ENCODE results near the gene ARF6.
"Not testable (repeated sequence)": the region's sequence is repeated elsewhere in the genome, so short reads cannot be mapped to it uniquely, and the experiment has no call there.

ARF6 gene

DNA sequence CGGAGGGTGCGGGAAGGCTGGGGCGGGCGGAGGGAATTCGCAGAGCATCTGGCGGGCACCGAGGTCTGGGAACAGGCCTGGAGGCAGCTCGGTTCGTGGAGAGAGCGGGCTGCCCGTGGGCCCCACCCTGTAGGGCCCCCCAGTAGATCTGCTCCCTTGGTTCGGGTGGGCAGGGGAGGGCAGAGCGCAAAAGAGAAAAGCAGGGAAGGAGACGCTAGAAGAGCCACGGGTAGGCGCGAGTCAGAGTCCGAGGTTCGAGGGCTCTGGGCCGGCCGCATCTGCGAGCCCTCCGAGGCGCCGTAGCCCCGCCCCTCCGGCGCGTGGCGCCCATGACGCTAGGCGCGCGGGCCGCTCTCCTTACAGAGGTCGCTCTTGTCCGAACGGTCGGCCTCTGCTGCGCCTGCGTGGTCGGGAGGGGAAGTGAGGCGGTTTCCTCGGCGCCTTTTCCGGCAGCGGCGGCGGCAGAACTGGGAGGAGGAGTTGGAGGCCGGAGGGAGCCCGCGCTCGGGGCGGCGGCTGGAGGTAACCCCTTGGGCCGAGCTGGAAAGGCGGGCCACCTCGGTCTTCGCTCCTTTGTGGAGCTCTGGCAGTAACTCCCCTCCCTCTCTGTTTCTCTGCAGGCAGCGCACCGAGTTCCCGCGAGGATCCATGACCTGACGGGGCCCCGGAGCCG is at the start of gene ARF6:
ARF6 (plus strand) TSS at position 447 of the 673 bp plus-strand sequence. CDS start 655 bp downstream, outside the sequence.
- DNase-seq, result peak; percentile 81

DNA sequence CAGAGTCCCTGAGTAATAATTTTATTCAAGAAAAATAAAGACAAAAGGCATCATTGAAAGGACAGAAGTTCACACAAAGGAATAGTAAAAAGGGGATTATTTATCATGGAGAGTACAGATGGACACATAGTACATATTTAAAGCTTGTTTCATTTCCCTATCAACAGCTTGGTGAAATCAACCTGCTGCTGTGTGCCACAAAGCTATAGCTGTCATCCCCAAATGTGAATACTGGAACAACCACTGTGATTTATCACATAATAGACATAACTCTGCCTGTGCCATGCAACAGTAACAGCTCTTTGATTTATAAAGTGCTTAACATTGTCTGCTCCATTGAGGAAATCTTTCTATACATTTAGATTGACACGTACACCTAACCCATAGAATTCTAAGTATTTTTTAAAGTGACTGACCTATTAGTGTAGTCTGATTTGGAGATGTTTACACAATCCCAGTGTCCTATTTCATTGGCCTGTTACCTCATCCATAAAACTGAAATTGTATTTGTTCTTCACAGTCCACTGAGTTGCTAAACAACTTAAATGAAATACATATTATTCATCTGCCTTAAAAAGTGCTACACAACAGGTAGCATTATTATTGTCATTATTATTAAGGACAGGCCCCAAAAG is 43.6 kb upstream of the ARF6 start:
- DNase-seq, result no peak

DNA sequence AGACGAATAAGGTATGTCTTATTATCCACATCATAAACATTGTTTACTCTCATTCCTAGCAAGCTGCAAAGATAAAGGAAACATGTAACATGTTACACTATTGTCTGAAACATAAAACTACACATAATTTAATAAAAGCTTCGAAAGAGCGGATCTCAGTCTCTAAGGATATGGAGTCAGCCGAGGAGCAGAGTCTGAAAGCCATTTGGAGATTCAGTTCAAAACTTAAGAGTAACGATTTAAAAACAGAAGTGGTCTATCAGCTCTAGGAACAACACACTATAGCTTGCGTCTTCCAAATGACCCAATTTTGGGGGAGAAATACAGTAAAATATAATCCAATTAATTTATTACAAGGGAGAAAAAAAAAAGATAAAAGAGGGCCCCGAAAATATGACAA is 41.1 kb upstream of the ARF6 start:
- DNase-seq, result no peak

DNA sequence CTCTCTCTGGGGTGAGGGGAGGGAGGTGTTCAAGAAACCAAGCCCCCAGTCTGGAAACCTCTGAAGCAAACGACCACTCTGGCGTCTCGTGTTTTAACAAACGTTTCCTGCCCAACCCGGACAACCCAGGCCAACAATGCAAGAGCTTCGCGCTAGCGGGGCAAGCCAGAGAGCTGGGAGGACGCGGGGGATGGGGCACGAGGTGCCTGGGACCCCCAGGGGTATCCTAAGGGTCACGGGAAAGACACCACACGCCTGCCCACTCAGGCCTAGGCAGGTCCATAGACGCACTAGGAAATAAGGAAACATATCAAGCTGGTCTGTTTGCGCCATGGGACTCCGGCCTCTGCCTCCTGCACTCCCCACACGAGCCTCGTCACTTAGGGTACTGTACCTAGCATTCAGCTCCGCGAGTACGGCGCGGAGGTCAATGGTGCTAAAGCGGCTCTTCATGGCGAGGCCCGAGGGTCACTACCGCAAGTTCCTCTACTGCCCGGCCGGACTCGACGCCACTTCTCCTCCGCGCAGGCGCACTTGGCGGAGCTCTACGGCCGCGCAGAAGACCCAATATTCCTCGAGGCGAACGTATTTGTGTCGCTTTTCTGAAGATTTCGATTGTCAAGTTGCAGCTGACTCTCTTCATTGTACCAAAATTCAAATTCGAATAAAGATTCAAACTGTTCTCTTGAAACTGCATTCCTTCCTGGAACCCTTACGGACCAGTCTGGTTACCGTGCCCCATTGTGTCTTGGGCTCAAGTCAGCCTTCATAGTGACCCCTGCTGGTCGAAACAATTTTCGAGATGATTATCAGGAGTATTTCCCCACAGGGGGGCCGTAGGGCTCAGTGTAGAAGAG is 40.4 kb upstream of the ARF6 start, which contains the start of gene NEMF:
NEMF (minus strand) TSS at position 488 of the 857 bp plus-strand sequence; CDS start at position 453, 35 bp downstream.
- DNase-seq, result no peak

DNA sequence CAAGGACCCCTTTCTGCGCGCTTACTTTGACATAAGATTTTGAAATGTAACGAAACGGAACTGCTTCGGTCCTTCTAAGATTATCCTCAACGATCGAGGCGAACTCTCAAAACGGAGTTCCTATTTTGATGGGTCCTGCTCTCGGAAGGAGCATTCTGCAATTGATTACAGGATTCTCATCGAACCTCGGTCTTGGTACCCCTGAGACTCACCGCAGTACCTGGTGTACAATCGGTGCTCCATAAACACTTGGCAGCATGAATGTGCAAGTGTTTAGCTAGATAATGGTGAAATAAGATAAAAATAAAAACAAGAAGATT is 39.8 kb upstream of the ARF6 start:
- peak; percentile 24 for DNase-seq

DNA sequence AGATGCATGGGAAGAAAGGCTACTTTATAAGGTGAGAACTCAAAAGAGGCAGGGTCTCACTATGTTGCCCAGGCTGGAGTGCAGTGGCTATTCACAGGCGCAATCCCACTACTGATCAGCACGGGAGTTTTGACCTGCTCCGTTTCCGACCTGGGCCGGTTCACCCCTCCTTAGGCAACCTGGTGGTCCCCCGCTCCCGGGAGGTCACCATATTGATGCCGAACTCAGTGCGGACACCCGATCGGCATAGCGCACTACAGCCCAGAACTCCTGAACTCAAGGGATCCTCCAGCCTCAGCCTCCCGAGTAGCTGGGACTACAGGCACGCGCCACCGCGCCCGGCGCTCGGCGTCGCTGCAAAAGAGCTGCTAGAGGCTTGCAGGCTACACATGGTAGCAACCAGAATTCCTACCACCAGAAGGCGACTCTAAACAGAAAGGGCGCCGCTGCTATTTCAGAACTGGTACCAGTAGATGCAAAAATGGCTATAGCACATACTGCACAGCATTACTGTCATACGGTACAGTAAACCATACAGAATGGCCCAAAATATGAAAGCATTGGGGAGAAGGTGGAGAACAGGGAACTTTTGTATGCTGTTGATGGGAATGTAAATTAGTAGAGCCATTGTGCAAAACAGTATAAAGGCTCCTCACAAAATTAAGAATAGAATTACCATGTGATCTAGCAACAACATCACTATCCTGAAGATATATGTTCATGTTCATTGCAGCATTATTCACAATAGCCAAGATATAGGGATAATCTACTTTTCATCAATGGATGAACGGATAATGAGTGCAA is 39.1 kb upstream of the ARF6 start:
- peak; percentile 13 for DNase-seq

DNA sequence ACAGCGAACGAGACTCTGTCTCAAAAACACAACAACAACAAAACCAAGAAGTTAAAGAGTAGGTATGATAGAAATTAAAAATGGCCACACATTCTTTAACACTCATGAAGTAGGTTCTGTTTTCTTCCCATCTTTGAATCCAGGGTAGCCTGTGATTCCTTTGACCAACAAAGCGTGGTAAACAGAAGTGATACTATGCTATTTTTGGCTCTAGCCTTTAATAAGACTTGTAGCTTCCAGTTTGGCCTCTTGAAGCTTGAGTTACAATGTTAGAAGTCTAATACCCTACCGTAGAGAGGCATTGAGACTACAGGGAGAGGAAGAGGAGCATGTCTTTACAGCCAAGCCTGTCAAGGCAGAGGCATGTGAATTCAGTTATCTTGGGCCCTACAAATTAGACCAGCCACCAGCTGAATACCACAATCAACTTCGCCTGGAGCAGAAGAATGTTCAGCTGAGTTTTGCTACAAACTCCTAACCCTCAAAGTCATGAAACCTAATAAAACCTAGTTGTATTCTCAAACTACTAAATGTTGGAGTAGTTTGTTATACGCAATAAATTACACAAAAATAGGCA is 35.4 kb upstream of the ARF6 start:
- DNase-seq, result peak; percentile 42

DNA sequence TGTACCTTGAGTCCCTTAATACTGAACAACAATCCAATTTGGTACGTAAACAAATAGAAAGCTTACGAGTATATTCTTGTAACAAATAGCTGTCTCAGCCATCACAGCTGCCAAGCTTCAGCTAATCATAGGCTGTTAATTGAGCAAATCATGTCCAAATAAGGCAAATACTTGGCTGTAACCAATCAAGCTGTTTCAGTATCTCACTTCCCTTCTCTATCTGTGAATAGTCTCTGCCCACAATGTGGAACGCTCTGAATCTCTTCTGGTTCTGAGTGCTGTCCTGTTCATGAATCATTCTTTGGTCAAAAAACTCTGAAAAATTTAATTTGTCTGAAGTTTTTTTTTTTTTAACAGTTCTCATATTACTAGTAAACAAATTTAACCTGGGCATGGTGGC is 34.5 kb upstream of the ARF6 start:
- no peak for DNase-seq

DNA sequence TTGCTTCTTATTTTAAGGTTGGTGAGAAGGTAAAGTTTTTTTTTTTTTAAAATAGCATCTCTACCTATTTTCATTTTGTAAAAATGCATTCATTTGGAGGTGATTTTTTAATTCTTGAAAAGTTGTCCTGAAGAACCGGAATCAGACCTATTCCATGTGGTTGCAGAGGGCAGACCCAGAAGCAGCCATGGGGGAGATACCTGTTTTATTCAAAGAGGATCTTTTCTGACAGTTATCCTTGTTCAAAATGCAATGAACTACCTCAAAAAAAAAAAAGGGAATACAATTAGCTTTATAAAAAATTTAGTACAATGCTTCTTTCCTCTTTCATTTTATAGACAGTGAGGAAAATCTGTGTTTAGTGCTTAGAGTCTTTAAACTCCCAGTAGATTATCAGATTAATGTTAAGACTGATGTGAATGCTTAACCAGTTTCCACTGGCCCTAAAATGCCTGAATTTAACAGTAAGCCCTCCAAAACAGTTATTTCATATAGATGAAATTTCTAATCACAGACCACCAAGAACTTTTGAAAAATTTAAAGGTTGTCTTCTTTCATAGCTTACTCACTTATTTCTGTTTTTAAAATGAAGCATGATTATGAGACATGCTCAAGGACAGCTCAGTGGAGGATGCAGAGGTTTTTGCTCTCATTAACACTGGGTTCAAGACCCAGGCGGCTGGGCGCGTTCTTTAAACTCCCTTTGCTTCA is 31.7 kb upstream of the ARF6 start:
- no peak for DNase-seq

DNA sequence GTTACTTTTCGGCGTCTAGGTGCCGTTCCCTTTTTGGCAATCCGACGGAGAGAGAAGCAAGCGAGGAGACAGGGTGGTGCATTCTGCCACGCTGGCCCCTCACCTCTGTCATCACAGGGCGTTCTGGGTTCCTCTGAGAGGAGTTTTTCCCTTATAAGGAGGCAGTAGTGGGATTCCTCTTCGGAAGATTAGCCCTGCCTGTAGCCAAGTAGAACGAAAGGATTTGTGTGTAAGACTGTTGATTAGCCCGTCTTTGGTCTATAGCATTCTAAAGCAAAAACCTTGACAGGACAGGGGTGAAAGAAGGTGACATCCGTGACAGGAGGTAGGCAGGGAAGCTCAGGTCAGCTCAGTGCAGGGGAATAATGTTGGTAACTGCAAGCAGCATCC is 31.2 kb upstream of the ARF6 start:
- DNase-seq, result peak; percentile 40

DNA sequence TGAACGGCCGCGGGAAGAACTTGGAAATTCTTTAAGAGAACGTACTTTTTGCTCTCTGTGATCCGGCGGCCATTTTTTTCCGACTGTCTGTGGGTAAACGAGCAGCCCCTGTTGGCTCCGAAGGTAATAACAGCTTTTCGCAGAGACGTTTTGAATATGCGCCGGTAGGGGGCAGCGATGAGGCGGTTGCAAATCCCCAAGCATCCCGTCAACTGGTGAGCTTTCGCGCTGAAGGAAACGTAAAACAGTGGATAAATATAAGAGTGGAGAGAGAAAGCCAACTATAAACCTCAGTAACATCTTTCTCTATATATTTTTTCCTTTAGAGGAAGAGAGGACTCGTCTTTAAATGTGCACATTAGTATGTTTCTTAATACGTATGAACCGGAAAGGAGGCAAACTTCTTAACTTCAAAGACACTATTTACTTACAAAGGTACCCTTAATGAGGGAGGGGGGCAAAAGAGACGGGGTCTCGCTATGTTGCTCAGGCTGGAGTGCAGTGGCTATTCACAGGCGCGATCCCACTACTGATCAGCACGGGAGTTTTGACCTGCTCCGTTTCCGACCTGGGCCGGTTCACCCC is 30.7 kb upstream of the ARF6 start:
- DNase-seq, result peak; percentile 26

DNA sequence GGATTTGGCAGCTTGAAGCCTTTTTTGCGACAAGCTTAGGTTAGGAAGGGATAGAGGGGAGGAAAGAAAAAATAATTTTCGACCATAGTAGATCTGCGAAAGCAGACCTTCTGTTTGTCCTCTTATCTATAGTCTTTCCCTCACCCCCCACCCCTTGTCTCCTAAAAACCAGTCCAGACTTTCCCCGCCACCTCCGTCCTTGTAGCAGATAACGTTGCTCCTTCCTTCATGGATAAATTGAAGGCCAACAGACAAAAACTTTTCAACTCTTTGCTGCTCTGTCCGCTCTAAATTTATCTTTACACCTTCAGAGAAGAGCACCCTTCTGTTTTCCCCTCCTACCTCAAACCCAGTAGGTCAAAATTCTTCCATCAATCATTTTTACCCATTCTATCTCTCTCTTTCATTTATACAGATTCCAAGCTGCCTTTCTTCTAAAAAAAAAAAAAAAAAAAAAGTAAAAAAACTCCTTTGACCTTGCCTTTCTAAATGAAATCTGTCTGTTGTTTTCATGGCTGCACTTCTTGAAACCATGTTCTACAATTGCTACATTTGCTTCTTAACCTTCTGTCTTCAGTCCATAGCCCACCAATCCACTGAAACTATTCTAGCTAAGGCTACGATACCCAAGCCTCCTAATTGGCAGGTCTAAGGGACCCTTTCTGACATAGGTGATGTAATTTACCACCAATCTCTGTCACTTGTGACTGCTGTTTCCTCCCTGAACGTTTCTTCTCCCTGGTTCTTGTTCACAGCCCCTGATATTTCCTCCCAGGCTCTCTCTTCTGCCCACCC is 29.2 kb upstream of the ARF6 start:
- DNase-seq, result no peak

DNA sequence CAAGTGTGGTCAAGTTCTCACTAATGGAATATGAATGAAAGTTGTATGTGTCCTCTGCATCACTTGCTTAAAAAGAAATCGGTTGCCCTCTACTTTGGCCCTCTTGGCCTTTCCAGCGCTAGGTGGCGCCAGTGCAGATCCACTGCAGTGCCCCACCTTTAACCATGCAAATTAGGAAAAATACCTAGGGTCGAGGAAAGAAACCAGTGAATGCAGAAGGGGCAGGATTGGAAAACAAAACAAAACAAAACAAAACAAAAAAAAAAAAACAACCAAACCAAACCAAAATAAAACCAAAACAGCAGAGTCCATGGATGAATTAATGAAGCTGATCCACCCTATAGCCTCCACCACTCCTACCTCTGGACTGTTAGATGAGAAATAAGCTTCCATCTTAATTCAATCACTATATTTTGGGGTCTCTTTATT is 27.4 kb upstream of the ARF6 start:
- DNase-seq, result no peak

DNA sequence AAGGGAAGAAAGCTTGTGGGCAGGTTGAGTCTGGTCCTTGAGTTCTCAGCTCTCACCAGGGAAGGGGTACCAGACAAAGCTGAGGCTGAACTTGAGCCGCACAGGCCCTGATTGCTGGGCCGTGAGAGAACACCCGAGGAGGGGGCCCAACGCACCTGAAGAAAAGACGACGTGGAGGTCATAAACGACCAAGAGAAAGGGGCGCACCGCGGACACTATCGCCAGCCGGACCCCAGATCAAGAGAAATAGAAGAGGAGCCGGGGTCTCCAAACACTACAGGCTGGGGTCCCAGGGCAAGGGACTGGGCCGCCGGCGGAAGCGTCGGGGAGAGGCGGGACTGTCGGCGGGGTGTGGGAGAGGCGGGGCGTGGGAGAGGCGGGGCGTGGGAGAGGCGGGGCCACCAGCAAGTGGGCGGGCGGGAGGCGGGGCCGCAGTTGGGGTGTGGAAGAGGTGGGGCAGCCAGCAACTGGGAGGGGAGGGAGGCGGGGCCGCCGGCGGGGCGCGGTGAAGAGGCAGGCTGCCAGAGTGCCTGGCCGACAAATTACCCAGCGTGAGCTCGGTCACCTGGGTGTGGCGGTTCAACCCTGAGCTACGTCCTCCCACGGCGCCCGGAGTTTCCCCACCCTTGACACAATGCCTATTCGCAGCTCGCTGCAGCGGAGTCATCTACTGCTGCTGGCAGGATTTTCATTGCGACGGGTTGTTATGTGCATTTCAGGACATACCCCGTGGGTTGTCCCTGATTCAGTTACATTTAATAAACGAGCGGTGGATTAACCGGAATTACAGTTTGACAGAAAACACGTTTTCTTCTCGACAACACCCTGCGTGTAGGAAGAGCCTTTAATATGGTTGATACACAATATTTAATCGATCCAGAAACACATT is 24.8 kb upstream of the ARF6 start:
- peak; percentile 83 for DNase-seq

DNA sequence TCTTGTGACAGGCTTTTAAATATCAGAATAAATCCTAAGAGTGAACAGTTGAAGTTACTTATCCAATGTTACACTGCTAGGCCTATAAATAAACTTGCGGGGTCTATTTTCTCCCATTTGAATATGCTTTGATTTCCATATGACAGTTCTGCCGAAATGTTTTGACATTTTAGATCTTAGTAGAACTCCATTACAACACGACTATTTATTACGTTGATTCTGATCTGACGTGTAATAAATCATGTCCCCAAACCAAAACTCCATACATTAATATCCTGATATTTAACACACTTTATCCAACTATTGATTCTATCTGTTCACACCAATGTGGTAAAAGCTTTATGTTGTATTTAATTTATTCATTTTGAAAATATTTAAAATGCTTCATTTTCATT is 24.2 kb upstream of the ARF6 start:
- DNase-seq, result no peak

DNA sequence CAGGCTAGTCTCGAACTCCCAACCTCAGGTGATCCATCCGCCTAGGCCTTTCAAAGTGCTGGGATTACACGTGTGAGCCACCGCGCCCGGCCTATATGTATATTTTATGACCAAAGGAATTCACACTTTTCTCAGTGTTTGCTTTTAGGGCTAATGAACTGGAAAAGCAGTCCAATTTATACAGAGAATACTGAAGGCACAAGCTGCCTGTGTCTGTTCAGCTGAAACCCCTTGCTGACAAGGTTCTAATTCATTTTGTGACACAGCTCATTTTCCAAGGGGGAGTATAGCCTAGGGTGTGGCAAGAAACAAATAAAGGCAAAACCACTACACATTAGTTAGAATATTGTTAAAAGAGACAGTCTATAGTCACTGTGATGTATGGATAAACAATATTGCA is 22.0 kb upstream of the ARF6 start:
- no peak for DNase-seq

DNA sequence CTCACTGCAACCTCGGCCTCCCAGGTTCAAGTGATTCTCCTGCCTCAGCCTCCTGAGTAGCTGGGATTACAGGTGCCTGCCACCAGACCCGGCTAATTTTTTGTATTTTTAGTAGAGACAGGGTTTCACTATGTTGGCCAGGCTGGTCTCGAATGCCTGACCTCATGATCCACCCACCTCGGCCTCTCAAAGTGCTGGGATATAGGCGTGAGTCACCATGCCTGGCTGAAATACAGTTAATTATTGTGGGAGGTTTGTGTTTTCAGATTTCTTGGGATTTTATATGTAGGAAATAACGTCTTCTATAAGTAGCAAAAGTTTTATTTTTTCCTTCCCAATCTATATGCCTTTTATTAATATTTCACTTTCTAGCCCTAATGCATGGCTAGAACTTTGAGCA is 19.3 kb upstream of the ARF6 start:
- not testable (repeated sequence) for DNase-seq

DNA sequence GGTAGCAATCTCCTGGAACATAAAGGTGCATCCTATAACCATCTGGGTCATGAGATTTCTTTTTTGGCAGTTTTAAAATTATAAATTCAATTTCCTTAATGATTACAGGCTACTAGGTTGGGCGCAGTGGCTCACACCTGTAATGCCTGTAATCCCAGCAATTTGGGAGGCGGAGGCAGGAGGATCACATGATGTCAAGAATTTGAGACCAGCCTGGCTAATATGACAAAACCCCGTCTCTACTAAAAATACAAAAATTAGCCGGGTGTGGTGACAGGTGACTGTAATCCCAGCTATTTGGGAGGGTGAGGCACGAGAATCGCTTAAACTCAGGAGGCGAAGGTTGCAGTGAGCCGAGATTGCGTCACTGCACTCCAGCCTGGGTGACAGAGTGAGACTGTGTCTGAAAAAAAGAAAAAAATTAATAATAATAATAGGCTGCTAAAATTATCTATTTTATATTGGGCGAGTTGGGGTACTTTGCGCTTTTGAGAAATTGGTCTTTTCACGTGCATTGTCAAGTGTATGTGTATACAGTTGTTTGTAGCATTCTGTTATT is 17.2 kb upstream of the ARF6 start:
- no peak for DNase-seq

DNA sequence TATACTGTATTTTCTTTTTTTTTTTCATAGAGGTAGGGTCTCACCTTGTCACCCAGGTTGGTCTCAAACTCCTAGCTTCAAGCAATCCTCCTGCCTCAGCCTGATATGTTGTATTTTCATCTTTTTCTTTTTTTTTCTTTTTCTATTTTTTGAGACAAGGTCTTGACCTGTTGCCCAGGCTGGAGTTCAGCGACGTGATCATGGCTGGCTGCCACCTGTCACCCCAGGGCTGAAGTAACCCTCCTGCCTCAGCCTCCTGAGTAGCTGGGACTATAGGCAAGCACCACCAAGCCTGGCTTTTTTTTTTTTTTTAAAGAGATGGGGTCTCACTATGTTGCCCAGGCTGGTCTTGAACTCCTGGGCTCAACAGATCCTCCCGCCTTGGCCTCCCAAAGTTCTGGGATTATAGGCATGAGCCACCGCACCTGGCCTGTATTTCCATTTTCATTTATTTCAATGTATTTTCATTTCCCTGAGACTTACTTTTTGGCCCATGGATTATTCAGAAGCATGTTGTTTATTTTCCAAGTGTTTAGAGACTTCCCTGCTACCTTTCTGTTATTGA is 16.2 kb upstream of the ARF6 start:
- DNase-seq, result no peak

All from SIG-M5 (cell line).